Measurements from ENCODE around the gene ARF1. TPM values are rescaled to one million over a fixed set of nuclear protein-coding genes. Genes with fewer than 3 reads are reported as not detected.
"Not testable (repeated sequence)": the region's sequence is repeated elsewhere in the genome, so short reads cannot be mapped to it uniquely, and the experiment has no call there.

ARF1 gene
- total RNA-seq, 2 experiments from 2014 or later, result 342 to 350 TPM

DNA sequence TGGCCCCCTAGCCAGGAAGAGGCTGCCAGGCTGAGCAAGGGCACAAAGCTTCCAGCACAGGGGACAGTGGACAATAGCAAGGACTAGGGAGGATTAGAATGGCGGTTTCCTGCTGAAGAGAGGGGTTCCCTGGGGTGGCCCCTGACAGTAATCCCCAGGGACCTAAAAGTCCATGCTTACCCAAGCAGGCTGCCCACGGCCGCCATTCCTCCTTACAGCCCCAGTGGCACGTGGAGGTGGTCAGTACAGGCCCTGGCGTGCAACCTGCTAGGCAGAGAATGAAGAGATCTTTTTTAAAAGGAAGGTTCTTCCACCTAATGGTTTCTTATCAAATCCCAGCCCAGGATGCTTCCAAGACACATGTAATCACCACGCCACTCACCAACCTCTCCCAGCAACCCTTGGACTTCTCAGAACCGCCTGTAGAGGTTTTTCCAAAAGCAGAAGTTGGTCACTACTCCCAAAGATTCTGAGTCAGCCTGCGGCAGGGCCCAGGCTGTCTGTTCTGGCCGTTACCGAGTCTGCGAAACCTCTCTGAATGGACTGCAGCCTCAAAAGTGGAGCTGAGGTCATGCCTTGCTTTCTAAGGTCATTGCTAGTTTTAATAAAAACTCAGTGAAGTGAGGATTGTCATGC is 25.7 kb downstream of the ARF1 start:
- H3K36me3 Mint-ChIP-seq, result peaks cover 7% of the 10 kb centered on the region
- H3K9me3 Mint-ChIP-seq, result no peaks in the 10 kb centered on the region
- peak overlapping the region; percentile 93 for H3K27ac Mint-ChIP-seq
- peaks cover 17% of the 10 kb centered on the region for H3K4me1 Mint-ChIP-seq
- H3K4me3 Mint-ChIP-seq, result peak overlapping the region; percentile 92
- no peaks in the 10 kb centered on the region for H3K27me3 Mint-ChIP-seq
- DNase-seq, result no peak

DNA sequence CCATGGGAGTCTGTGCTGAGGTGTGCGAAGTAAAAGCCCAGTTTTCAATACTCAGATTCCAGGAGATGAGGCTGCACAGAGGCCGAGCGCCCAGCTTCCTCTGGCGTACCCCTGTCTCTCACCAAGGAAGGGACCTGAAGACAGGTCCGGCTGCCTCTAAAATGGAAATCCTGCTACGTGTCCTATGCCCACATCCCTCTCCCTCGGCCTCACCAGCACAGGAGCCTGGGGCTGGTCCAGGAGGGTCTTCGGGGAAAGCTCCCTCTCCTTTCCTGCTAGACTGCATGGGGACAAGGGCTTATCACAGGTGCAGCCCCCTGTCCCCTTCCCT is 26.2 kb downstream of the ARF1 start:
- H3K27ac Mint-ChIP-seq, result peak overlapping the region; percentile 93
- DNase-seq, result no peak
- H3K4me3 Mint-ChIP-seq, result peak overlapping the region; percentile 92
- H3K9me3 Mint-ChIP-seq, result no peaks in the 10 kb centered on the region
- H3K36me3 Mint-ChIP-seq, result peaks cover 2% of the 10 kb centered on the region
- peaks cover 17% of the 10 kb centered on the region for H3K4me1 Mint-ChIP-seq
- H3K27me3 Mint-ChIP-seq, result no peaks in the 10 kb centered on the region

DNA sequence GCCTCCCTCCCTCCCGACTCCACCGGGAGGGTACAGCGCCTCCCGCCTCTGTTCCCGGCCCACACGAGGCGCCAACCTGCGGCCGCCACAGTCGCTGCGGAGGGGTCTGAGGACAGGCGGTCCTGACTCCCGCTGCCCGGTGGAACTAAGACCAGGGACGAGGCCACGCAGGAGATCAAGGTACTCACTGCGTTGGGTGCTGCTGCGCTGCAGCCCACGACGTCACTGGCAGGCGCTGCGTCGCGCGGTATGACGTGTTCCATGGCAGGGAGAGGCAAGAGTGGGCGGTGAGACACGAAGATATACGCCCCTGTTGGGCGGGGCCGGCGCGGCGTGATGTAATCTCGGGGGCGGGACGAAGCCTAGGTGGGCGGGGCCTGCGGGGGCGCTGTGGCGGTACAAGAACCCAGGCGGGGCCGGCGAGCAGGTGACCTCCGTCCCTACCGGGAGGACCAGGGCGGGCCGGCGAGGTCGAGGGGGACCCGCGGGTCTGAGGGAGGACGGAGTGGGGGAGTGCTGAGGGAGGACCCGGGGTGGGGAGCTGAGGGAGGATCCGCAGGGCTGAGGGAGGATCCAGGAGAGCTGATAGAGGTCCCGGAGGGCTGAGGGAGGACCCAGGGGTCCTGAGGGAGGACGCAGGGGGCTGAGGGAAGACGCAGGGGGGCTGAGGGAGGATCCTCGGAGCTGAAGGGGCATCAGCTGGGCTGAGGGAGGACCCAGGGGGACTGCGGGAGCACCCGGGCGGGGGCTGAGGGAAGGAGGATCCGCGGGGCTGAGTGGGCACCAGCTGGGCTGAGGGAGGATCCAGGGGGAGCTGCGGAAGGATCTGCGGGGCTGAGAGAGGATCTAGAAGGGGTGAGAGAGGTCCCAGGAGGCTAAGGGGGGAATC is 26.8 kb downstream of the ARF1 start, which contains the start of gene MRPL55:
MRPL55 (minus strand) TSS at position 227 of the 889 bp plus-strand sequence. CDS start 1,039 bp downstream, outside the sequence.
- Mint-ChIP-seq H3K27ac (peak within 1 kb of the TSS; percentile 93), H3K27me3 (no peaks in the 10 kb centered on the region), H3K4me1 (peaks cover 15% of the 10 kb centered on the region), H3K4me3 (peak within 1 kb of the TSS; percentile 92), H3K9me3 (no peaks in the 10 kb centered on the region), H3K36me3 (peaks cover under 1% of the 10 kb centered on the region)
- DNase-seq, result peak; percentile 98

DNA sequence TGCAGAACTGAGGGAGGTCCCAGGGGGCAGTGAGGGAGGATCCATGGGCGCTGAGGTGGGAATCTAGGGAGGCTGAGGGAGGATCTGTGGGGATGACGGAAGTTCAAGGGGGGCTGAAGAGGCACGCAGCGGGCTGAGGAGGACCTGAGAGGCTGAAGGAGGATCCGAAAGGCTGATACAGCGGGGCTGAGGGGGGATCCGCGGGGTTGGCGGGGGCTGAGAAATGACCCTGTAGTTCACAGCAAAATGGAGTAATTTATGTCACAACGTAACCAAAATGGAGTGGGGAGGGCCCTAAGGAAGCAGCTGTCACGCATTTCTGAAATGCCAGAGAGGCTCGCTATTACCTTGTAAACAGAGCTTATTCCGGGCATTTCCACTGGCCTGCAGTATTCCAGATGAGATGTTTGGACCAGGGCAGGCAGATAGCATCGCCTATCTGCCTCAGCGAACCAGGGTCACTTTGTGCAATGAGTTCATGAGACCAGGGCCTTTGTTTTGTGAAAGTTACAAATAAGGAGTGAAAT is 27.5 kb downstream of the ARF1 start:
- Mint-ChIP-seq H3K27me3 (no peaks in the 10 kb centered on the region), H3K4me3 (peak overlapping the region; percentile 92), H3K9me3 (no peaks in the 10 kb centered on the region), H3K36me3 (no peaks in the 10 kb centered on the region), H3K27ac (peak overlapping the region; percentile 93), H3K4me1 (peaks cover 15% of the 10 kb centered on the region)
- DNase-seq, result no peak

DNA sequence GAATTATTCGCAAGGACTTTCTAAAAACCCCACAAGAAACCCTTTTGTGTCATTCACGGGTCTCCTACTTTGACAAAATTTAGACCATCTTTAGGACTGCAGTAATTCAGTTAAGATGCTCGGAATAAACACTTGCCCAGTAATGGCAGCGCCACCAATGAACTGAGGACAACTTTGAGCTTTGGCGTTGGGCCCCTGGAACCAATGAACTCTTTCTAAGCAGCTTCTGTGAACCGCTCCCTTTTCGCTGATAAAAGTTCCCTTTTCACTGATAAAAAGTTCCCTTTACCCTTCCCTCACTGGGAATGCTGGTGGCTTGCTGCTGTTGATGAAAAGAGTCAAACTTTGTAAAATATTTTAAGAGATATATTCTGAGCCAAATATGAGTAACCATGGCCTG is 28.0 kb downstream of the ARF1 start:
- H3K4me3 Mint-ChIP-seq, result no peak overlapping the region

DNA sequence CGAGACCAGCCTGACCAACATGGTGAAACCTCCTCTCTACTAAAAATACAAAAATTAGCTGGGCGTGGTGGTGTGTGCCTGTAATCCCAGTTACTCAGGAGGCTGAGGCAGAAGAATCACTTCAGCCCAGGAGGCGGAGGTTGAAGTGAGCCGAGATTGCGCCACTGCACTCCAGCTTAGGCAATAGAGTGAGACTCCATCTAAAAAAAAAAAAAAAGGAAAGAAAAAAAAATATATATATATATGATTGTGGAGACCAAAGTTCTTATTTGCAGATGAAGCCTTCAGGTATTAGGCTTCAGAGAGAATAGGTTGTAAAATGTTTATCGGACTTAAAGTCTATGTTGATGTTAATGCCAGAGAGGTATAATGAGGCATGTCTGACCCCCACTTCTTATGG is 28.8 kb downstream of the ARF1 start:
- H3K27ac Mint-ChIP-seq, H3K9me3 Mint-ChIP-seq, H3K36me3 Mint-ChIP-seq, DNase-seq, H3K27me3 Mint-ChIP-seq, H3K4me3 Mint-ChIP-seq: not testable (repeated sequence)
- peaks cover 15% of the 10 kb centered on the region for H3K4me1 Mint-ChIP-seq

More for the DNA sequence above, 28.0 kb downstream of the ARF1 start:
- Mint-ChIP-seq H3K9me3 (no peaks in the 10 kb centered on the region), H3K27me3 (no peaks in the 10 kb centered on the region), H3K27ac (no peak overlapping the region), H3K36me3 (no peaks in the 10 kb centered on the region), H3K4me1 (peaks cover 15% of the 10 kb centered on the region)
- DNase-seq, result no peak

DNA sequence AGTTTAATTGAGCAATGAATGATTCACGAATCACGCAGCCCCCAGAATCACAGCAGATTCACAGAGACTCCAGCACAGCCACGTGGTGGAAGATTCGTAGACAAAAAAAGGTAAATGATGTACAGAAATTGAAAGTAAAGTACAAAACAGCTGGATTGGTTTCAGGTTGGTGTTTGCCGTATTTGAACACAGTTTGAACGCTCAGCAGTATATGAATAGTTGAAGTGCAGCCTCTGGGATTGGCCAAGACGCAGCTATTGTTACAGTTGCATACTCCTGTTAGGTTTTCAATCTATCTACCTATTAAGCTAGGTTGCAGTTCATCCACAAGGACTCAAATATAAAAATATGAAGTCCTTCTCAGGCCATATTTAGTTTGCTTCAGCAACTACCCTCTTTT is 29.7 kb downstream of the ARF1 start:
- Mint-ChIP-seq H3K36me3 (peaks cover 3% of the 10 kb centered on the region), H3K27me3 (no peaks in the 10 kb centered on the region)

DNA sequence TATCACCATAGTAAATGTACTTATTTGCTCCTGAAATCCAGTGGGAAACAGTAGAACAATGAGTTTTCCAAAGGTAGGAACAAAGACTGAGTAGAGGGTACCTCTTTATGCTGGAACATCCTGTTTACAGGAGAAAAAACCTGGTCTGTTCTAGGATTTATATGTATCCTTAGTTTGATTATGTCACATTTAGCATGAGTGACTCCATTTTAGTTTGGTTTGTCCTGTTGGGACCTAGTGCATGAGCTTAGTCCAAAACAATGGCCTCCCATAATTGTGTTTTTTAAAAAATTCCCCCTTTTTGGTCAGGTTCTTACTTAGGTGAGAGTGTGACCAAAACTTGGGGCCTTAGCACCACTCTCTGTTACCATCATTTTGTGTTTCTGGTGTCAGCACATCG is 30.1 kb downstream of the ARF1 start:
- Mint-ChIP-seq H3K27me3 (no peaks in the 10 kb centered on the region), H3K9me3 (peaks cover 2% of the 10 kb centered on the region), H3K27ac (no peak overlapping the region)

More for the DNA sequence above, 29.7 kb downstream of the ARF1 start:
- DNase-seq, result no peak
- no peaks in the 10 kb centered on the region for H3K9me3 Mint-ChIP-seq
- H3K27ac Mint-ChIP-seq, result no peak overlapping the region
- H3K4me1 Mint-ChIP-seq, result peaks cover 15% of the 10 kb centered on the region
- no peak overlapping the region for H3K4me3 Mint-ChIP-seq

DNA sequence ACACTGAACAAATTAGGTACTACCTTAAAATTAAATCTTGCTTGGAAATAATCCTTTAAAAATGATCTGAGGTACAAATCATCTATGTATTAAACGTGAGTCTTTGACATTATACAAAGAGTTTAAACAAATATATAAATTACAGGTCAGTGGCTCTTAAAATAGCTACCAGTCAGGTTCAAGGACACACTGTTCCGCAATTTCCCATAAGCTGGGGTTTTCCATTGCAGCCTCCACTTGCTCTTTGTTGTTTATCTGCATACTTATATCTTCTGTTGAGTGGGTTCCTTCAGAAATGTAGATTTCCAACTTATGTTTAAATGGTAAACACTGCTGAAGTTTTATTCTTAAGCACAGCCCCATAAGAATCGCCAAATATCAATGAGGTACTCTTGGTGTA is 32.3 kb downstream of the ARF1 start:
- H3K4me3 Mint-ChIP-seq, result no peak overlapping the region
- no peak for DNase-seq
- peaks cover 5% of the 10 kb centered on the region for H3K4me1 Mint-ChIP-seq
- no peak overlapping the region for H3K27ac Mint-ChIP-seq
- H3K27me3 Mint-ChIP-seq, result no peaks in the 10 kb centered on the region
- H3K36me3 Mint-ChIP-seq, result peaks cover 7% of the 10 kb centered on the region
- peaks cover 6% of the 10 kb centered on the region for H3K9me3 Mint-ChIP-seq

More for the DNA sequence above, 30.1 kb downstream of the ARF1 start:
- peaks cover 3% of the 10 kb centered on the region for H3K36me3 Mint-ChIP-seq
- DNase-seq, result no peak
- peaks cover 15% of the 10 kb centered on the region for H3K4me1 Mint-ChIP-seq
- no peak overlapping the region for H3K4me3 Mint-ChIP-seq

DNA sequence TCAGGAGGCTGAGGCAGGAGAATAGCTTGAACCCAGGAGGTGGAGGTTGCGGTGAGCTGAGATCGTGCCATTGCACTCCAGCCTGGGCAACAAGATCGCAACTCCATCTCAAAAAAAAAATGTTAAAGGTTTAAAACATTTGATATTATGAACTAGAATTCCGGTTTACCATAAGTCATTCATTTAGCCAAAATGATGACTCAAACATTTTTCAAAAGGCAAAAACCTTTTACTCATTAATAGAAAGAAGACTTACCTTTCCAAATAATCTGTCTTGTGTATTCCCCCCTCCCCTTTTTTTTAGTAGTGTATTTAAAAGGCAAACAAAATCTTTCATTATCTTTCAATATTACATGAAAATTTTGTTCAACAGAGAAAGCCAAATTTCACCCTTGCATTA is 34.8 kb downstream of the ARF1 start:
- Mint-ChIP-seq H3K4me1 (peaks cover 7% of the 10 kb centered on the region), H3K36me3 (peaks cover 7% of the 10 kb centered on the region), H3K27ac (no peak overlapping the region), H3K9me3 (peaks cover 6% of the 10 kb centered on the region), H3K4me3 (no peak overlapping the region), H3K27me3 (no peaks in the 10 kb centered on the region)
- DNase-seq, result no peak

DNA sequence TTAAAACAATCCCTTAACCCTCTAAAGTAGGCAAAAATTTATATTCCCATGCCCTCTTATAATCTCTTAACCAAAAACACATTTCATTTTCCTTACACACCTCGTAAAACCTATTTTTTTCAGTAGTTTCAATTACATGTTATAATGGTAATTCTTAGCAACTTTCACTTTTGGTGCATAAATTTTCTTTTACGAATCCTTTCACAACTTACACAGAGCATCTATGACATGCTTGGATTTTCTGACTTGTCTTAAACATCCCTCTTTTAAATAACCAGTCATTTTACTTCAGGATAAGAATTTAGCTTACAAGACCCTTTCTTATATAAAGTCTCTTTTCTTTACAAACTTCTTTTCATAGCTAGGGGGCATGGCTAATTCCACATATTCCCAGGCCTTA is 35.5 kb downstream of the ARF1 start:
- Mint-ChIP-seq H3K9me3 (peaks cover 6% of the 10 kb centered on the region), H3K27me3 (no peaks in the 10 kb centered on the region), H3K4me1 (peaks cover 7% of the 10 kb centered on the region), H3K4me3 (no peak overlapping the region), H3K36me3 (peaks cover 7% of the 10 kb centered on the region), H3K27ac (no peak overlapping the region)
- no peak for DNase-seq

DNA sequence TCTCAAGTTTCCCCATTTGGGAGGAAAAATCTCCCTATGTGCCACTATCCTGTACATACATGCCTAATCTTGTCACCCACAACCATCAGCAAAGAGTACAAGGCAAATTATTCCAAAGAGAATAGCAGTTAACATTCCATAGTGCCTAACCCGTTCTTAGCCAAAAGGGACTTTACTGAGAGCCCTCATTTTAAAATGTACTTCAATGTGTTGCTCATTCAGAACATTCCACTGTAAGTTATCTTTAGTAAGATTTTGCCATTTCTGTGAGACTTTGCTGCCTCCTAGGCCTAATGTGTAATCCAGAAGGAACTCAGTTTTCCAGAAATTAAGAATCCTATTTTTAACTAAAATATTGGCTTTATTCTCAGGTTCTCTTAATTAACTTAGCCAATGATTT is 37.8 kb downstream of the ARF1 start:
- Mint-ChIP-seq H3K4me1 (peaks cover 7% of the 10 kb centered on the region), H3K4me3 (peak overlapping the region; percentile 53), H3K27ac (no peak overlapping the region), H3K9me3 (peaks cover 6% of the 10 kb centered on the region), H3K27me3 (no peaks in the 10 kb centered on the region), H3K36me3 (peaks cover 7% of the 10 kb centered on the region)
- no peak for DNase-seq

DNA sequence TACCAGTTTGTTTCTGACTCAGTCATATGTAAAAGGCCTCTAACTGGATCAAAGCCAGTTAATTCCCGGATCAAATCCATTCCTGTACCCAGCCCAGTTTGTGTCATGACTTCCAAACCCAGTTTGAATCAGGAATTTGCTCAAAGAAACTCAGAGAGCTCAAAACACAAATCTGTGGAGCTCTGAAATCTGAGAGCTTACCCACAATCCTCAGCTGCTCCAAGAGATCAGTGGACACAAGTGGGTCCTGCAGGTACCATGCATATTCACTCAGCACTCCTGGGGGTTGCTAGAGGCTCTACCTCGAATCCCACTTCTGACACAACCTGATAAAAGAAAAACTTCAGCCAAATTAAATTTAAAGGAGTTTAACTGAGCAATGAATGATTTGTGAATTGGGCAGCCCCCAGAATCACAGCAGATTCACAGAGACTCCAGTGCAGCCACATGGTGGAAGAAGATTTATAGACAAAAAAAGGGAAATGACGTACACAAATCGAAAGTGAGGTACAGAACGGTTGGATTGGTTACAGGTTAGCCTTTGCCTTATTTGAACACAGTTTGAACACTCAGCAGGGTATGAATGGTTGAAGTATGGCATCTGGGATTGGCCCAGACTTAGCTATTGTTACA is 38.5 kb downstream of the ARF1 start:
- H3K27me3 Mint-ChIP-seq, result no peaks in the 10 kb centered on the region
- no peak for DNase-seq
- peak overlapping the region; percentile 65 for H3K27ac Mint-ChIP-seq
- peaks cover 7% of the 10 kb centered on the region for H3K36me3 Mint-ChIP-seq
- peaks cover 6% of the 10 kb centered on the region for H3K9me3 Mint-ChIP-seq
- H3K4me3 Mint-ChIP-seq, result peak overlapping the region; percentile 53
- peaks cover 7% of the 10 kb centered on the region for H3K4me1 Mint-ChIP-seq

DNA sequence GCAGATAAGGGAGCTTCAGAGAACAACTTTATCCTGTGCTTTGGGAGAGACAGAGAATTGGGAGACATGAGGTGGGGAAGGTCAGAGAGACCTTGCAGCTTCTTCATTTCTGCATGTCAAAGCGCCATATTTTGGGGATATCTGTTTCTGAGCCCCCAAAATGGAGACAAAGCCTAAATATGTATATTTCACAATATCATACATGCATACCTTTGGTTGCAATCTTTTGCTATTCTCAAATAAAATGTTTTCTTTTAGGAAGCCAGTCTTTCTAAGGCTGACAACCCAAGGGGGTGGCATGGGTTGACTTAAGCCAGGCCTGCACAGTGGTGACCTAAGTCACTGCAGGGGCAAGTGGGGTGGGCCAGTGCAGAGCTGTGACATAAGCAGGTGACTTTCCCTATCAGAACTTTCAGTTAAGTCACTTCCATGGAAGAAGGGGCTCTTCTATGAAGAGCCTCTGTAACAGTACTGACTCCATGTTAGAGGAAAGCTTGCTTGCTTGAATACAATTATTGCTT is 40.5 kb downstream of the ARF1 start:
- Mint-ChIP-seq H3K27ac (no peak overlapping the region), H3K4me3 (no peak overlapping the region), H3K9me3 (peaks cover 3% of the 10 kb centered on the region), H3K4me1 (peaks cover 7% of the 10 kb centered on the region), H3K36me3 (peaks cover 3% of the 10 kb centered on the region), H3K27me3 (peaks cover 3% of the 10 kb centered on the region)
- DNase-seq, result no peak

DNA sequence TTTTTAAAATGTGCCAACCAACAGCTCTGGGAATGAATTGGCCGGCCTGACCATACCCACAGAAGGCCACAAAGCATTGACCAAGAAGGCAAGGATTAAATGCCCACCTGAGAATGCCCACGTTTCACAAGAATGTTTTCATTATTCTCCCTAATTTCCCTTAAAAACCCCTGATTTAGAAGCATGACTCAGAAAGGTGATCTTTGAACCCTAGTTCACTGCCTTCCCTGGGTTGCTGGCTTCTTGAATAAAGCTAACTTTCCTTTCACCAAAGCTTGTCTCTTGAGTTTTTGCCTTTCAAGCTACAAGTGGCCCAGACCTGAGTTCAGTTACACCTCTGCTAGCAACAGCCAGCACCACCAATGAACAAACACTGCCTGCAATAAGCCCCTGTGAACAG is 41.0 kb downstream of the ARF1 start:
- no peak for DNase-seq
- H3K27ac Mint-ChIP-seq, result no peak overlapping the region
- H3K4me3 Mint-ChIP-seq, result no peak overlapping the region
- peaks cover 7% of the 10 kb centered on the region for H3K4me1 Mint-ChIP-seq
- peaks cover 8% of the 10 kb centered on the region for H3K27me3 Mint-ChIP-seq
- H3K9me3 Mint-ChIP-seq, result no peaks in the 10 kb centered on the region
- H3K36me3 Mint-ChIP-seq, result no peaks in the 10 kb centered on the region
